Astrocyte of the cerebellum (primary cell): Measurements from ENCODE around the gene SUSD1.

Experiments
- DNase-seq: peaks from one replicate; pipeline ENCODE4 v3.0.0-alpha.2; 2011; ENCODE audit warnings: low read depth
- H3K4me3 ChIP-seq: 2 replicates; pipeline ENCODE4 v1.5.1; 2011; ENCODE audit warnings: mild to moderate bottlenecking, low read depth, low read length, moderate library complexity
- CTCF ChIP-seq: IDR thresholded peaks from 2 replicates; pipeline ENCODE4 v1.5.1; 2012; ENCODE audit warnings: low read length, low read depth, moderate library complexity, mild to moderate bottlenecking; ENCODE audit errors: missing control alignments
- in situ Hi-C: cut with HindIII; loops from 2 replicates; pipeline ENCODE4 v1.10.0; 2017; ENCODE audit warnings: low sequenced_read_pairs

Gene SUSD1

GRCh38 chr9:112186695-112187094 is 11.6 kb upstream of the SUSD1 start:
- in situ Hi-C loops = no loop called here
- no peak for DNase-seq
- TF ChIP-seq CTCF = no peak
- H3K4me3 ChIP-seq = no peak overlapping the region

GRCh38 chr9:112184946-112185345 is 9.8 kb upstream of the SUSD1 start:
- no peak for TF ChIP-seq CTCF
- H3K4me3 ChIP-seq = no peak overlapping the region
- in situ Hi-C loops = no loop called here
- DNase-seq = no peak

DNA sequence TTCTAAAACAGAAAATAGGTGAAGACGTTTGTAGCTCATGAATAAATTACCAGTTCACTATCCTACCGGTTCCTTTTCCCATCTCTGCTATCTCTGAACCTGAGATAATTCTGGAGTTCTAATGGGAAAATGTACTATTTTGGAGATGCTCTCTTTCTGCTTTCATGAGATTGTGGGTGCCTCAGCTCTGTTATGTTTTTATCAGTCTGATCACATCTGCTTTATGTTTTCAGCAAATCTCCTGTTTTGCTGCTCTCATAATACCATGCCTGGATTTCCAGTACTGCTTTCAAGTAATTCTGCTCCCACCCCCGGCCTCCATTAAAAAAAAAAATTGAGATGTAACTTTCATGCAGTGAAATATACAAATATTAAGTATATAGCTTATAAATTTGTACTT is 9.1 kb upstream of the SUSD1 start:
- TF ChIP-seq CTCF = no peak
- no peak for DNase-seq
- in situ Hi-C loops = no loop called here
- no peak overlapping the region for H3K4me3 ChIP-seq

DNA sequence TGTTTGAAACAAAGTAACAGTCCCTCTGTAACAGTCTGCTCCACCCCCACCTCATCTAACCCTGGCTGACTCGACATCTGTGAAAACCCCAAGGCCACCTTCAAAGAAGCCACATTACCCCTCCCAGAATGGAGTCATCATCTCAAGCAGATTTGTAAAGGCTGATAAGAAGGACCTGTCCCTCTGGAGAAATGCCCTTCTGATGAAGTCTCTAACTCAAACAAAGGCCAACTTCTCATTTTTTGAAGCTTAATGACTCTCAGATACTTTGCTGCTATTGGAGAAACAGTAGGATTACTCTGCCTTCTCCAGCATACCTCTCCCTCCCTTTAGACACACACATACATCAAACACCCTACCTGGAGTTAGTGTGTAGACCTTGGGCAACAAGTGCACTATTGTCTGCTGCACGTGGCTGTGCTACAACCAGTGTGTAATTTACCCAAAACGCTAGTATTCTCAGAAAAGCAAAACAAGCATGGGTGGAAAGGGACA is 5.3 kb upstream of the SUSD1 start:
- H3K4me3 ChIP-seq = no peak overlapping the region
- no peak for DNase-seq
- TF ChIP-seq CTCF = no peak
- in situ Hi-C loops = no loop called here

- no peak for DNase-seq
- in situ Hi-C loops = no loop called here
- H3K4me3 ChIP-seq = no peak overlapping the region
- no peak for TF ChIP-seq CTCF
Observed at GRCh38 chr9:112179816-112180215, 4.7 kb upstream of the SUSD1 start.

GRCh38 chr9:112176524-112176923 is 1.4 kb upstream of the SUSD1 start:
- no peak for DNase-seq
- H3K4me3 ChIP-seq = no peak overlapping the region
- in situ Hi-C loops = no loop called here
- TF ChIP-seq CTCF = no peak
